DND-41 (cell line): ENCODE measurements around the gene PSTPIP1.

Experiments used
- ATAC-seq: fragments of 200-7000 bp; cut with Tn5 transposase; 3 replicates; pipeline ENCODE4 v1.9.1; 2021; ENCODE audit warnings: low read depth; ENCODE audit not compliant: insufficient read depth
- DNase-seq: peaks from one replicate; pipeline ENCODE4 v3.0.0-alpha.2; 2020
- H2AFZ ChIP-seq: 2 replicates; pipeline ENCODE4 v1.6.0; 2012; ENCODE audit warnings: low read depth, low read length
- H3K27ac ChIP-seq: 2 replicates; pipeline ENCODE4 v1.5.1; 2012; ENCODE audit warnings: low read length, inconsistent platforms
- H3K27me3 ChIP-seq: fragments of 200-600 bp; sonication (generic); 2 replicates; pipeline ENCODE4 v1.6.0; 2012; ENCODE audit warnings: low read length, mild to moderate bottlenecking, inconsistent platforms; ENCODE audit not compliant: insufficient read depth, poor library complexity
- H3K36me3 ChIP-seq: 2 replicates; pipeline ENCODE4 v1.5.1; 2012; ENCODE audit warnings: low read length, inconsistent platforms; ENCODE audit not compliant: insufficient read depth
- H3K4me1 ChIP-seq: 2 replicates; pipeline ENCODE4 v1.5.1; 2012; ENCODE audit warnings: mild to moderate bottlenecking, low read length; ENCODE audit not compliant: insufficient read depth
- H3K4me2 ChIP-seq: 2 replicates; pipeline ENCODE4 v1.6.0; 2012; ENCODE audit warnings: mild to moderate bottlenecking, moderate library complexity, low read length, inconsistent platforms; ENCODE audit not compliant: insufficient read depth
- H3K4me3 ChIP-seq, 2 experiments: fragments of 200-600 bp in 1 of 2; shearing (Covaris generic) in 1 of 2; 2 replicates each; pipeline ENCODE4 v1.5.1; 2012 to 2016; ENCODE audit warnings: inconsistent platforms in 2 of 2, low read length in 2 of 2, mild to moderate bottlenecking in 2 of 2, low read depth in 1 of 2, moderate library complexity in 1 of 2
- H3K79me2 ChIP-seq: 2 replicates; pipeline ENCODE4 v1.6.0; 2012; ENCODE audit warnings: low read length, inconsistent platforms; ENCODE audit not compliant: insufficient read depth
- H3K9ac ChIP-seq: 2 replicates; pipeline ENCODE4 v1.6.0; 2012; ENCODE audit warnings: low read depth, mild to moderate bottlenecking, inconsistent platforms, low read length, moderate library complexity
- H3K9me3 ChIP-seq: 2 replicates; pipeline ENCODE4 v1.5.1; 2012; ENCODE audit warnings: low read length, moderate library complexity, mild to moderate bottlenecking, inconsistent platforms; ENCODE audit not compliant: insufficient read depth, severe bottlenecking
- H4K20me1 ChIP-seq: 2 replicates; pipeline ENCODE4 v1.6.0; 2012; ENCODE audit warnings: low read length; ENCODE audit not compliant: insufficient read depth
- EZH2 ChIP-seq: IDR thresholded peaks from 3 replicates; pipeline ENCODE4 v1.6.1; 2012; ENCODE audit warnings: borderline replicate concordance, low read depth, mild to moderate bottlenecking, moderate library complexity, low read length, inconsistent platforms; ENCODE audit not compliant: severe bottlenecking
- TF ChIP-seq, protein P1 (sequence below): IDR thresholded peaks from 2 replicates; pipeline ENCODE4 v1.5.1; 2012; ENCODE audit warnings: borderline replicate concordance, low read length, moderate library complexity, mild to moderate bottlenecking; ENCODE audit not compliant: poor library complexity, severe bottlenecking; ENCODE audit errors: extremely low read depth

Gene PSTPIP1

DNA sequence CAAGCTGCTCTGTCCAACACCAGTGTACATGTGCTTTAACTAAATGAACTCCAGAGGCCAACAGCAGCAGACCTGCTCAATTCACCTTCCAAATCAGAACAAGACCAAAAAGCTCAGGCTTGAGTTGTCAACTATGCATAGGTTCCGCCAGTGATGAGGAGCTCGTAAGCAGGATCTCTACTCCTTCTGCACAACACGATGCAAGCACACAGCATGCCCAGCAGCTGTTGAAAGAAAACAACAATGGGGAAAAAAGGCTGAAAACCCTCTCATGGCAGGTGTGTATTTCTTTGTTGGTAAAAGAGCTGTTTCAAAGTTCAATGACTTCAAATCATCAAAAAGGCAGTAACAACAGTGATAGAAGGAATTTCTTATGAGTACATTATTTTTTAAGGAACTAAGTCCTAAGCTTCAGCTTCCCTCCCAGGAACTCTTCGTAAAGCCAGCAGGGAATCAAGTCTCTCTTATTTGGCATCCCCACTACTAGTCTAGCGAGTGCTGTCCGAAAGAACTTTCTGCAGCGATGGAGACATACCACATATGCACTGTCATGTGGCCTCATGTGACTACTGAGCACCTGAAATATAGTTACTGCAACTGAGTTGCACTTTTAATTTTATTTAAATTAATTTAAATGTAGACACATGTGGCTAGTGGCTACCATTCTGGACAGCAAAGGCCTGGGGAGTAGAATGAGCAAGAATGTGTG, 51.9 kb downstream of the PSTPIP1 start:
- Histone ChIP-seq H3K27me3 (no peaks in the 10 kb centered on the region), H3K79me2 (no peaks in the 10 kb centered on the region), H3K27ac (no peak overlapping the region), H4K20me1 (no peaks in the 10 kb centered on the region; the same call in 1 of the 2 replicates), H3K9me3 (no peaks in the 10 kb centered on the region), H3K4me2 (no peak overlapping the region), H2AFZ (no peak overlapping the region), H3K9ac (no peak overlapping the region), H3K4me1 (no peaks in the 10 kb centered on the region), H3K36me3 (peaks cover 71% of the 10 kb centered on the region), H3K4me3 (no peak overlapping the region)
- no peak for TF ChIP-seq EZH2
- TF ChIP-seq, protein P1, sequence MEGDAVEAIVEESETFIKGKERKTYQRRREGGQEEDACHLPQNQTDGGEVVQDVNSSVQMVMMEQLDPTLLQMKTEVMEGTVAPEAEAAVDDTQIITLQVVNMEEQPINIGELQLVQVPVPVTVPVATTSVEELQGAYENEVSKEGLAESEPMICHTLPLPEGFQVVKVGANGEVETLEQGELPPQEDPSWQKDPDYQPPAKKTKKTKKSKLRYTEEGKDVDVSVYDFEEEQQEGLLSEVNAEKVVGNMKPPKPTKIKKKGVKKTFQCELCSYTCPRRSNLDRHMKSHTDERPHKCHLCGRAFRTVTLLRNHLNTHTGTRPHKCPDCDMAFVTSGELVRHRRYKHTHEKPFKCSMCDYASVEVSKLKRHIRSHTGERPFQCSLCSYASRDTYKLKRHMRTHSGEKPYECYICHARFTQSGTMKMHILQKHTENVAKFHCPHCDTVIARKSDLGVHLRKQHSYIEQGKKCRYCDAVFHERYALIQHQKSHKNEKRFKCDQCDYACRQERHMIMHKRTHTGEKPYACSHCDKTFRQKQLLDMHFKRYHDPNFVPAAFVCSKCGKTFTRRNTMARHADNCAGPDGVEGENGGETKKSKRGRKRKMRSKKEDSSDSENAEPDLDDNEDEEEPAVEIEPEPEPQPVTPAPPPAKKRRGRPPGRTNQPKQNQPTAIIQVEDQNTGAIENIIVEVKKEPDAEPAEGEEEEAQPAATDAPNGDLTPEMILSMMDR: no peak
- ATAC-seq: no peak
- no peak for DNase-seq

- no peaks in the 10 kb centered on the region for H3K79me2 ChIP-seq
- H3K36me3 ChIP-seq: peaks cover 69% of the 10 kb centered on the region
- no peaks in the 10 kb centered on the region; the same call in 1 of the 2 replicates for H4K20me1 ChIP-seq
- no peak overlapping the region for H2AFZ ChIP-seq
- H3K4me3 ChIP-seq: no peak overlapping the region
- H3K4me1 ChIP-seq: no peaks in the 10 kb centered on the region
- no peak for TF ChIP-seq EZH2
- TF ChIP-seq, protein P1: no peak
- ATAC-seq: no peak
- no peak for DNase-seq
- H3K4me2 ChIP-seq: no peak overlapping the region
- H3K9ac ChIP-seq: no peak overlapping the region
- no peaks in the 10 kb centered on the region for H3K27me3 ChIP-seq
- H3K27ac ChIP-seq: no peak overlapping the region
- H3K9me3 ChIP-seq: no peaks in the 10 kb centered on the region
These were observed 53.4 kb downstream of the PSTPIP1 start for GRCh38 chr15:77048135-77048876.

DNA sequence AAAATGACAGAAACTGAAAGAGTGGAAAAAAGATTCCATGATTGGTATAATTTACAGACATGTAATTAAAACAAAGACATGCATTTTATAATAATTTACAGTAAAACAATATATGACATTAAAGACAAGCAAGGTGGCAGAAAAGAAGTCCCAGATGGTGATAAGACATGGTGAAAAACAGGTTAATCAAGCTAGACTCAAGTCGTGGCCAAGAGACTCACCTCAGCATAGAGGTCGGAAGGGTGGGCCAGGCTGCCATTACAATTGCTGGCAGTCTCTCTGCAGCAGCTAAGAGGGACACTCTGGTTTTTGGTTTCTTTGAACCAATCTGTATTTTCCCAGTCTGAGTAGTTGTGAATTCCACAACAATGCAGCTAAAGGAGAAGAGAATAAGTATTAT, 57.6 kb downstream of the PSTPIP1 start:
- ATAC-seq: no peak
- H3K27ac ChIP-seq: no peak overlapping the region

More for the DNA sequence above, 57.6 kb downstream of the PSTPIP1 start:
- H3K9ac ChIP-seq: no peak overlapping the region
- H3K4me1 ChIP-seq: no peaks in the 10 kb centered on the region
- no peaks in the 10 kb centered on the region for H3K9me3 ChIP-seq
- H3K36me3 ChIP-seq: peaks cover 42% of the 10 kb centered on the region
- H3K4me2 ChIP-seq: no peak overlapping the region
- no peaks in the 10 kb centered on the region for H3K27me3 ChIP-seq
- no peaks in the 10 kb centered on the region; the same call in 1 of the 2 replicates for H4K20me1 ChIP-seq
- no peak for TF ChIP-seq EZH2
- TF ChIP-seq, protein P1: no peak
- peaks cover 21% of the 10 kb centered on the region; the same call in 1 of the 2 replicates for H3K79me2 ChIP-seq
- DNase-seq: no peak
- H2AFZ ChIP-seq: no peak overlapping the region
- no peak overlapping the region for H3K4me3 ChIP-seq
